T-helper 1 cell treated with Interleukin-12 subunit alpha and Interleukin-12 subunit beta and Interleukin-4 antibody, amounts not matched to agents 30 ng/mL and 1 ng/mL, for 36 hours (primary cell): ENCODE data around the gene SRRM5. TPM values are rescaled to one million over a fixed set of nuclear protein-coding genes. Genes with fewer than 3 reads are reported as not detected.
"Not testable (repeated sequence)": the region's sequence is repeated elsewhere in the genome, so short reads cannot be mapped to it uniquely, and the experiment has no call there.

Experiments
- intact Hi-C: fragments of 100-400 bp; cut with micrococcal nuclease; formaldehyde crosslinking; loops from one replicate; pipeline ENCODE4 v1.15.1; 2024
- total RNA-seq: library from RNA; stranded (reverse); gene quantifications from 2 replicates; pipeline ENCODE4 v1.2.3, GENCODE V29; 2022

The SRRM5 gene
- total RNA-seq, 1 donor from 2014 or later: 0.37 TPM

DNA sequence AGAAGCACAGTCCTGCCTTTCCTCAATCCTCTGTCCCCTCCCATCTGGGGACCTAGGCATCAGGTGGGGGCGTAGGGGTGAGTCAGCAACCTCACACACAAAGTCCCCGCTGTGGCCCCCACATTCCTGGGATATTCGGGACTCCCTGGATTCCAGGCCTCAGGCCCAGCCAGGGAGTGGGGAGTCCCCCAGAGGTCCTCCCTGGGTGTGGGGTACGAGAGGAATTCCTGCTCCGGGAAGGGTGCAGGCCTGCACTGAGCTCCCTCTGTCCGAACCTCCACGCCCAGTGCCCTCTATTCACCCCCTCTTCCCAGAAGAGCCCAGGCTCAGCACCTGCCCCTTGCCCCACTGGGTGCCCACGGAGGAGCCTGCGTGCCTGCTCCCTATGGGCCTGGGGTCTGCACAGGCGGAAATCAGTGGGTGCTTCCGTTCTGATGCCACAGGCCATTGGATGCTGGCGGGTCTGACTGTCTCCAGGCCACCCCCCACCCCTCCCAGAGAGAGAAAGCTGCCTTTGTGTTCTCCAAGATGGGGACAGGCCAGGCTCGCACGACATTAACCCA lies 24.3 kb downstream of the SRRM5 start:
- intact Hi-C loops: no loop called here

DNA sequence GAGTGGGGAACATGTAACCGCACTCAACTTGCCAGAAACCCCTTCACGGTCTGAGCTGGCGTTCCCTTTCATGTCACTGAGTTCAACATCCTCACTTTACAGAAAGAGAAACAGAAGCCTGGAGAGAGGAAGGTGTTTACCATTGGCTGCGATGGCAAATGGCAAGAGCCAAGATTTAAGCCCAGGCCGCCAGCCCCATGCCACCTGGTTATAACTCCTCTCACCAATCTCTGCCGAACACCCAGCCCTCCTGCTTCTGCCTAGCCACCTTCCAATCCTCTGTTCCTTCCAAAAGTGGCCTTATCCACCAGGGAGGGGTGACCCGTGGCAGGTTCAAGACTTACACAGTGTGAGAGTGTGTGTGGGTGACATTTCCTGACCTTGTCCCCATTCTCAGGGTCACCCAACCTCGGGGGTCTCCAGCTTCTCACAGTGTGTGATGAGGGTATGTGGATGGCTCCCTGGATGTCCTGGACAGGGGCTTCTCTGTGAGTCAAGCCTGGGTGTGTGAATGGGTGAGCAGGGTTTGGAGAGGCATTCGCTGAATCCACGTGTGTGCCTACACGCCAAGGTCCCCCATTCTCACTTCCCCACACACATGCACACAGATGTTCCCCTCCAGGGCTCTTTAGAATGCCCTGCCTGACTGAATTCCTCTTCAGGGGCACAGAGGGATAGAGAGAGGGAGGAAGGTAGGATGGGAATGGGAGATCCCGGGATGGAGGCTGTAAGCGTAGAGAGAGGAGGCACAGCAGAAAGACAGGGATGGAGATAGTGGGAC lies 26.5 kb downstream of the SRRM5 start:
- intact Hi-C loops: loop anchor here (2.0 kb wide), 1 partner anchor 20 kb away; the partner anchor contains the start of gene ZNF428

DNA sequence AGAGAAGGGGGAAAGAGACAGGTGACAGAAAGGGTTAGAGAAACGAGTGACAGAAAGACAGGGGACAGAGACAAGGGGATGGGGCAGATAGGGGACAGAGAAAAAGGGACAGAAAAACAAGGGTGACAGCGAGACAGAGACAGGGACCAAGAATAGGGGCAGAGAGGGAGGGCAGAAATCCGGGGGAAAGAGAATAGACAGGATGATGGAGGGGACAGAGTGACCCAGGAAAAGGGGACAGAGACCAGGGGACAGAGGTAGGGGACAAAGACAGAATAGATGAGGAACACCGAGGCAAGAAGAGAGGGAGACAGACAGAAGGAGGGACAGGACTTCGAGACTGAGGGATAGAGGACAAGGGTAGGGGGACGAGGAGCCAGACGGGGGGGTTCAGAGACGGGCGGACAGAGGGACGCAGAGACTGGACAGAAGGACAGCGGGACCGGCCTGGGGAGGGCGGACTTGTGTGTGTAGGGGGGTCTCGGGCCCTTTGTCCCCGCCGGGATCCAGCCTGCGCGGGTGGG lies 27.2 kb downstream of the SRRM5 start:
- intact Hi-C loops: loop anchor here (2.0 kb wide), 1 partner anchor 20 kb away; the partner anchor contains the start of gene ZNF428

DNA sequence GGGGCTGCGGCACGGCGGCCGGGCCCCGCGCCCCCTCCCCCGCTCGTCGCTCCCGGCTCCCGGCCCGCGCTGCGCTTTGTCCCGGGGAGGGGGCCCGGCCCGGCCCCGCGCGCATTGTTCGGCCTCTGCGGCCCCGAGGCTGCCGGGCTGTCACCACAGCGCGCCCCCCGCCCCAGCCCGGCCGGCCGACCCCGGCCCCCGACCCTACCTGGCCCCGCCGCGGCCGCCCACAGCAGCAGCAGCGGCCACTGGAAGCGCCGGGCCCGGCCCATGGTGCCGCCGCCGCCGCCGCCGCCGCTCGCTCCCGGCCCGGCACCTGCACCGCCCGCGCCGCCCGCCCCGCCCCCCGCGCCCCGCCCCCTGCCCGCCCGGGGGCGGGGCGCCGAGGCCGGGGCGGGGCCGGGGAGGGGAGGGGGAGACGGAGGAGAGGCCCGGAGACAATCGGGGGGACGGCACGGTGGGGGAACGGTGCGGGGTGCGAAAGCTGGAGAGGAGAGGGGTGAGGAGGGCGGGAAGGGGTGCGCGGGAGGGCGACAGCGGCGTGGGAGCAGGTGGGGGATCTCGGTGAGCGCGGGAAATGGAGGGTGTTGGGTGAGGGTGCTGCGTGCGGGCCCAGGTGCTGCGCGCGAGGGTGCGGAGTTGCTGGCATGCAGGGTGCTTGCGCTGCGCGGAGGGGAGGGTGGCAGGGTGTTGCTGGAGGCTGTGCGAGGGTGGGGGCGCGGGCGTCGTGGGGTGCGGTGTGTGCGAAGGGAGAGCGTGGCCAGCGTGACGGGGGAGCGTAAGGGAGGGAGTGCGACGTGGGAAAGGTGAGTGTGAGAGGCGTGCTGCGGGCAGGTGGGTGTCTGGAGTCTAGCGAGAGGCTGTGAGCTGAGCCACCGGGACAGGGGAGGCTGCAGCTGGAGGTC lies 27.9 kb downstream of the SRRM5 start, which contains the start of gene CADM4:
TSS of gene CADM4 (minus strand) at position 332 of the 905 bp plus-strand sequence. CDS start at position 272, 60 bp downstream.
- intact Hi-C loops: loop anchor here (1.0 to 2.0 kb wide), 2 partner anchors 21 to 29 kb away; partner anchors contain the start of gene ZNF428

DNA sequence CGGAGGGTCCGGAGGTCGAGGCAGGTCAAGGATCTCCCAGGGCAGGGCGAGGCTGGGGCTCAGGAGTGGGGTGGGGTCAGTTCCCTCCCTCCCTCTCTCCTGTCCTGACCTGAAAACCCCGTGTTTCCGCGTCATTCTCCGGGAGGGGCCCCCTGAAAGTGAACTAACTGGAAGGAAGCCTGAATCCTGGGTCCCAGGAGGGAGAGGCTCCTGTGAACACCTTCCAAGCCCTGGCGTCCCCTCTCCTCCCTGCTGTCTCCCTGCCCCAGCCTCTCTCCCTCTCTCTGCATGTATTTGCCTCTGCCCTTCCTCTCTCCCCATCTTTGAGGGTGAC lies 28.5 kb downstream of the SRRM5 start:
- intact Hi-C loops: loop anchor here (1.0 kb wide), 1 partner anchor 28 kb away; no protein-coding TSS in a partner anchor

DNA sequence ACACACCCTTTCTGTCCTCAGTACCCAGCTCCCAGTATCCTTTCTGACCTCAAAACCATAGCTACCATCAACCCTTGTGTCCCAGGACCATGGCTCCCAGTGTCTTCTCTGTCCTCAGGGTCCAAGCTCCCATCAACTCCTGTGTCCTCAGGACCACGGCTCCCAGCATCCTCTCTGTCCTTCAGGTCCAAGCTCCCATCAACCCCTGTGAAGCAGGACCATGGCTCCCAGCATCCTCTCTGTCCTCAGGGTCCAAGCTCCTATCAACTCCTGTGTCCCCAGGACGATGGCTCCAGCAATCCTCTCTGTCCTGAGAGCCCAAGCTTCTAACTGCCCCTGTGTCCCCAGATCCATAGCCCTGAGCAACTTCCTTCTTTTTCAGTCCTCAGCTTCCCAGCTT lies 29.4 kb downstream of the SRRM5 start:
- intact Hi-C loops: no loop called here

DNA sequence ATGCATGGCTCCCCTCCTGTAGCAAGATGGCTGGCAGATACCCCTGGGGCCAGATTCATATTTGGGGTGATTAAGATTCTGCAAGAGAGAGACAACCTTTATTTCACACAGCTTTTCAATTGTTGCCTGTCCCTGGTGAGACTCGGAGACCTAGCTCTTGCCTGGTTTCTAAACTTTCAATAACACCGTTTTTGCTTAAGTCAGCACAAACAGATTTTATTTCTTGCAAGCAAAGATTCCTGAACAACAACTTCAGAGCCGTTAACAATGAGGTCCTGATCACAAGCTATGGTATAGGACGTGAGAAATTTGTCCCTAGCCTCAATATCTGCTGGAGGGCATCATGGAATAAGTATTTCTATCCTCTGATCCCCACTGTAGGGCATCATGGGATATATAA lies 30.6 kb downstream of the SRRM5 start:
- intact Hi-C loops: no loop called here

DNA sequence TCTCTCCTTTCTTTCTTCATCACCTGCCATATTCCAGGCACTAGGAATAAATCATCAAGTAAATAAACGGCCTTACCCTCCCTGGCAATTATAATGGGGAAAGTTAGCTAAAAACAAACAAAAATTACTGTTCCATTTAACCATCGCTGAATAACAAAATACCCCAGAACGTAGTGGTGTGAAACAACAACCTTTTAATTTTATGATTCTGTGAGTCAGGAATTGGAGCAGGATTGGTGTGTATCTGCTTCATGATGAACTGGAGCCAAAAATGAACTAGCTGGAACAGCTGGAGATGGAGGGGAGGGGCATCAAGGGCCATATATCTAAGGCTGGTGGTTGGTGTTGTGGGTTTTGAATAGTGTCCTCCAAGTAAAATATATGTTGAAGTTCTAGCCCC lies 31.4 kb downstream of the SRRM5 start:
- intact Hi-C loops: no loop called here

DNA sequence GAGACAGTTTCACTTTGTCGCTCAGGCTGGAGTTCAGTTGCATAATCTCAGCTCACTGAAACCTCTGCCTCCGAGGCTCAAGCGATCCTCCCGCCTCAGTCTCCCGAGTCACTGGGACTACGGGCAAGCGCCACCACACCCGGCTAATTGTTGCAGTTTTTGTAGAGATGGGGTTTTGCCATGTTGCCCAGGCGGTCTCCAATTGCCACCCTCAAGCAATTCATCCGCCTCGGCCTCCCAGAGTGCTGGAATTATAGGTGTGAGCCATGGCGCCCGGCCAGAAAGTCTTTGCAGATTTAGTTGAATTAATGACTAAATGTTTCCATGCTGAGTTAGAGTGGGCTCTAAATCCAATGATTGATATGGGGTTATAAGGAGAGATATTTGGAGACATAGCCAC lies 32.3 kb downstream of the SRRM5 start:
- intact Hi-C loops: no loop called here

DNA sequence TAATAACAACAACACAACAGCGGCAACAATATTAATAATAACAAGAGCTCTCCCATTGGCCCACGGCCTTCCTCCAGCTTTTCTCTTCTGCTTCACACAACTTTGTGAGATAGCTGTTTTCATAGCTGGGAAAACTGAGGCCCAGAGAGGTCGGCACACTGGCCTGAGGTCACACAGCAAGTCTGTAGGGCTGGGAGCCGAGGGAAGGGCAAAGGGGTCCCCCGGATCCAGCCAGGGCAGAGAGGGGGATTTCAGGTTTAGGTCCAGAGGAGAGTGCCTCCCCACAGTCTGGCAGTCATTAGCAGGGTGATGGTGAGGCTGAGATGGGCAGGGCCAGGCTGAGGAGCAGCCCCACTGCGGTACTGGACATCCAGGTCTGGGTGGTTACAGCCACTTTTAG lies 36.7 kb downstream of the SRRM5 start:
- intact Hi-C loops: no loop called here

DNA sequence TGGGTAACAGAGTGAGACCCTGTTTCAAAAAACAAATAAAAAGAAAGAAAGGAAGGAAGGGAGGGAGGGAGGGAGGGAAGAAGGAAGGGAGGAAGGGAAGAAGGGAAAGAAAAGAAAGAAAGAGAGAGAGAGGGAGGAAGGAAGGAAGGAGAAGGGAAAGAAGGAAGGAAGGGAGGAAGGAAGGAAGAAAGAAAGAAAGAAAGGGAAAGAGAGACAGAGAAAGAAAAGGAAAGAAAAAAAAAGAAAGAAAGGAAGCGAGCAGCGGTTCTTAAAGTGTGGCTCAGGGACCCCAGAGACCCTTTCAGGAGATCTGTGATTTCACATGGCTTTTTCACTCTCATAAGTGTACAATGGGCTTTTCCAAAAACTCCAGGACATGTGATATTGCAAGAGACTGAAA lies 37.6 kb downstream of the SRRM5 start:
- intact Hi-C loops: no loop called here

DNA sequence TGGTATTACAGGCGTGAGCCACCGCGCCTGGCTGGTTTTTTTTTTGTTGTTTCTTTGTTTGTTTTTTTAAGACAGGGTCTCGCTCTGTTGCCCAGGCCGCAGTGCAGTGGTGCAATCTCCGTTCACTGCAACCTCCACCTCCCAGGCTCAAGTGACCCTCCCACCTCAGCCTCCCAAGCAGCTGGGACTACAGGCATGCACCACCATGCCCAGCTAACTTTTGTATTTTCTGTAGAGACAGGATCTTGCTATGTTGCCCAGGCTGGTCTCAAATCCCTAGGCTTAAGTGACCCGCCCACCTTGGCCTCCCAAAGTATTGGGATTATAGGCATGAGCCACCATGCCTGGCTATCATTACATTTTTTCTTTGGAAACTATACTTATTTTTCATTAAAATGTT lies 38.4 kb downstream of the SRRM5 start:
- intact Hi-C loops: not testable (repeated sequence)

DNA sequence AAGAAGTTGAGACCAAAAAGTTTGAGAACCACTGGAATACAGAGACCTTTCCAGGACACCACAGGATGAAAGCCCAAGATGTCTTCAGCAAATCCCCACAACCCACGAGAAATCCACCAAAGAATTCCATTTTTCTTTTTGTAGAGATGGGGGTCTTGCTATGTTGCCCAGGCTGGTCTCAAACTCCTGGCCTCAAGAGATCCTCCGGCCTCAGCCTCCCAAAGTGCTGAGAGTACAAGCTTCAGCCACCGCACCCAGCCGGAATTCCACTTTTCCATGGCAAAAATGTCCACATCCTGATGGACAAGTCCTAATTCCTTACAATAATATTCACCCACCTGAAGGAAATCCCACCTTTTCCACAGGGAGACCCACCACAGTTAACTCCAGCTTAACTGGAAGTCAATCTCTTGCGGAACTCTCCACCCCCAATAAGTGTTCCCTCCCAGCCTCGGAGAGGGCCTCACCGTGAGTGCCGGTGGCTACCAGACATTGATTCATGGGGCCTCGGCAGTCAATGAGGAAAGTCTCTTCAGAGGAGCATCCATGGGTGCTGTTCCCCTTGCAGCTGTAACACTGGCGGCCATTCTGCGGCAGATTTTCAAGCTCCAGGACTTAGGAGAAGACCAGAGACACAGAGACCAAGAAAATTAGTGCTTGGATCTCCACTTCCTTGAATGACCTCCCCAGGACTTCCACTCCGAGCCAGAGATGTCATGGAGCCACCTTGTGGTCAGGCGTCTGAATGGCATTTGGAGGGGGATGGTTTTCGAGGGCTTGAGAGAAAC lies 40.1 kb downstream of the SRRM5 start:
- intact Hi-C loops: loop anchor here (1.0 kb wide), 1 partner anchor 97 kb away; no protein-coding TSS in a partner anchor

DNA sequence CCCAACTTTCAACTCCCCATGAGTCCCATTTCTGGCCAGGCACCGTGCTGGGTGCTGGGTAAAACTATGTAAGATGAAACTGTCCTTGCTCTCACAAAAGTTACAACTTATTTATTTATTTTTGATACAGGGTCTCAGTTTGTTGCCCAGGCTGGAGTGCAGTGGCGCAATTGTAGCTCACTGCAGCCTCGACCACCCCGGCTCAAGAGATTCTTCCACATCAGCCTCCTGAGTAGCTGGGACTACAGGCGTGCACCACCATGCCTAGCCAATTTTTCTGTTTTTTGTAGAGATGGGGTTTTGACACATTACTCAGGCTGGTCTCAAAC lies 40.6 kb downstream of the SRRM5 start:
- intact Hi-C loops: loop anchor here (1.0 kb wide), 1 partner anchor 97 kb away; no protein-coding TSS in a partner anchor

DNA sequence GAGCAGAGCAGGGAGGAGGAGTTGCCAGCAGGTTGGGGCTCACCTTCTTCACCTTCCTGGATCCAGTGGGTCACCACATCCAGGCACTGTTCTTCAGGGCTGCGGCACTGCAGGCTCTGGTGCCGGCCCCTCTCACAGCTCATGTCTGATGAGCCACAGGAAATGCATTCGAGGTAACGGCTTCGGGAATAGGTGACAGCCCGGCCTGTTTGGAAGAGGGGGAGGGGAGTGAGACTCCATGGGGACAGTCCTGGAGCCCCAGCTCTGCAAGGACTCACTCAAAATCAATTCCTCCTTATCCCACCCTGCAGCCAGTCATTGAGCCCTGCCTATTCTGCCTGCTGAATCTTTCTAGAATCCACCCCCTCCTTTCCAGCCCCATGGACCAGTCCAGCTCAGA lies 44.5 kb downstream of the SRRM5 start:
- intact Hi-C loops: no loop called here

DNA sequence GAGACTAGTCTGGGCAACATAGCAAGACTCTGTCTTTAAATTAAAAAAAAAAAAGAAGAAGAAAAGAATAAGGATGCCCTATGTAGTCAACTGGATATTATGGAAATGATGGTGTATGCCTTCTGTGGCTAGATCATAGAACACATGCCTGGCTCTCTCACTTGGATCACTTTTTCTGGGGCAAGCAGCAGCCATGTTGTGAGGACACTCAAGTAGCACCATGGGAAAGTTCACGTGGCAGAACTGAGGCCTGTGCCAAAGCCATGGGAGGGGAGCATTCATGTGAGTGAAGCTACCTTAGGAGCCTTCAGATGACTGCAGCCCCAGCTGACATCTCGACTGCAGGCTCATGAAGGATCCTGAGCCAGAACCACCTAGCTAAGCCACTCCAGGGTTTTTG lies 46.1 kb downstream of the SRRM5 start:
- intact Hi-C loops: no loop called here

DNA sequence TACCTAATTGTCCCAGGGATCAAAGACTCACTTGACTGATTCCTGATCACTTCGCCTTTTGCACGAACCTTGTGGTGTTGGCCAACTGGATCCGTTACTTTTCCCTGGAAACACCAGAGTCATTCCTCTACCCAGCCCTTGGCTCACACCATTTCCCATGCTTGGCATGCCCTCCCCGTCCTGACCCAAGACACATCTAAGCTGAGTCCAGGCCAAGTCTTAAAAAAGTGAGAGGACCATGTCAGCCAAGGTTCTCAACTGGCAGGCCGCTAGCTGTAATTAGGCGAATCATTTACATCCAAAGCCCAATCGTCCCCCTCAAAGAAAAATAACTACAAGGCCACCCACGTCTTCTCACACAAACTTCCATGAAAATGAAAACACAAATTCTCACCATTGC lies 46.6 kb downstream of the SRRM5 start:
- intact Hi-C loops: no loop called here

DNA sequence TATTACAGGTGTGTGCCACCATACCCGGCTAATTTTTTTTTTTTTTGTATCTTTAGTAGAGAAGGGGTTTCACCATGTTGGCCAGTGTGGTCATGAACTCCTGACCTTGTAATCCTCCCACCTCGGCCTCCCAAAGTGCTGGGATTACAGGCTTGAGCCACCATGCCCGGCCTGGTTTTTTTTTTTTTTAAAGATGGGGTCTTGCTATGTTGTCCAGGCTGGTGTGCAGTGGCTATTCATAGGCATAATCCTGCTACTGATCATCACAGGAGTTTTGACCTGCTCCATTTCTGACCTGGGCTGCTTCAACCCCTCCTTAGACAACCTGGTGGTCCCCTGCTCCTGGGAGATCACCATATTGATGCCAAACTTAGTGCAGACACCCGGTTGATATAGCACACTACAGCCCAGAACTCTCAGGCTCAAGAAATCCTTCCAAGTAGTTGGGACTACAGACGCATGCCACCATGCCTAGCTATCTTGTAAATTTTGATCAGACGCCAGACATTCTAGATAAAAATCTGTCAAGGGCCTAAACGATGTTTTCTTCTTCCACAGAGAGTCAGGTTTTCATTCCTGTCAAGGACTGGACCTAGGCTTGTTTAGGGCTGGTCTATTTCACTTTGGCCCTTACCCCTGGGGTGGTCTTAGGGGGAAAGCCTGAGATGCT lies 48.5 kb downstream of the SRRM5 start:
- intact Hi-C loops: no loop called here

DNA sequence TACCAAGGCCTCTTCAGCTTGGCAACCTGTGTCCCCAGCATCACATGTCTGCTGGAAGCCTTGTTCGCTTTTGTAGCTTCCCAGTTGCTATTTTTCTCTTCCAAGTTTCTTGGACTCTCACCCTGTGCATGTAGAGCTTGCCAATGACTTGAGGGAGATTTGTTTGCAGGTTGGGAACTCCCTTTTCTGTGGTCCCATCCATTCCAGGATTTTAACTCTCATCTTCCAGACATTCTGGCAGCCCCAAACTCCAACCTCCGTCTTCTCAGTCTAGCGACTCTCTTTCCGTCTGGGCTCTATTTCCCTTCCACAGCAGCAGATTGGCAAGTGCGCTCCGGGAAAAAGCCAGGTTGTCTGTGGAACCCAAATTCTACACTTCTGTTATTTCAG lies 49.1 kb downstream of the SRRM5 start:
- intact Hi-C loops: no loop called here

DNA sequence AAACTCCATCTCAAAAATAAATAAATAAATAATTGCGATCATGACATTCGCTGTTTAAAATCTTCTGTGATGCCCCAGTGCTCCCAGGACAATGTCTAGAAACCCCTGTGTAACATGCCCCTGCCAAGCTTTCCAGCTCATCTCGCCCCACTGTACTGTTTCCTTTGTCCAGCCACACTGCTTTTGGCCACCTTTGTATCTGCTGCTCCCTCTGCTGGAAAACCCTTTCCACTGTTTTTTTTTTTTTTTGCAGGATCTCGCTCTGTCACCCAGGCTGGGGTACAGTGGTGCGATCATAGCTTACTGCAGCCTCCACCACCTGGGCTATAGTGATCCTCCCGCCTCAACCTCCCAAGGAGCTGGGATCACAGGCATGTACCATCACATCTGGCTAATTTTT lies 50.6 kb downstream of the SRRM5 start:
- intact Hi-C loops: no loop called here
